B cell (primary cell): Measurements from ENCODE around the gene PRAF2. TPM values are rescaled to one million over a fixed set of nuclear protein-coding genes. Genes with fewer than 3 reads are reported as not detected.

Source experiments
- ATAC-seq: fragments of 200-7000 bp; cut with Tn5 transposase; one replicate; pipeline ENCODE4 v1.10.0; 2021; ENCODE audit warnings: low read depth, mild to moderate bottlenecking, moderate number of reproducible peaks, moderate library complexity
- CTCF ChIA-PET: fragments of 350-600 bp; sonication (Branson Sonifier 250); formaldehyde crosslinking; loops from one replicate; lab custom pipeline; 2021; ENCODE audit warnings: antibody characterized with exemption, inconsistent platforms; lab: Charles Lee
- POLR2A ChIA-PET: fragments of 350-600 bp; sonication (Branson Sonifier 250); formaldehyde crosslinking; loops from one replicate; lab custom pipeline; 2021; ENCODE audit warnings: antibody characterized with exemption; lab: Charles Lee
- DNase-seq: peaks from one replicate; pipeline ENCODE4 v3.0.0; 2013
- H2AFZ ChIP-seq: 2 replicates; pipeline ENCODE4 v1.6.1; 2012; ENCODE audit warnings: mild to moderate bottlenecking, low read depth, low read length; ENCODE audit not compliant: insufficient read depth, poor library complexity, severe bottlenecking
- H3K27ac ChIP-seq, 2 donors: 1 replicate in 1 of 2; 2 replicates in 1 of 2; pipeline ENCODE4 v1.5.1; 2012 to 2013; ENCODE audit warnings: low read length in 2 of 2, mild to moderate bottlenecking in 2 of 2, moderate library complexity in 1 of 2
- H3K27me3 ChIP-seq, 4 experiments: fragments of 200-600 bp in 1 of 4; sonication (generic) in 1 of 4; replicated peaks in 1 of 4; 1 replicate in 2 of 4; 2 replicates in 2 of 4; pipeline versions ENCODE4 v1.6.1 to v1.7.0; 2013 to 2016; ENCODE audit warnings: low read length in 3 of 4, mild to moderate bottlenecking in 2 of 4, mixed read lengths in 1 of 4, moderate library complexity in 1 of 4; ENCODE audit not compliant: insufficient read depth in 4 of 4, control insufficient read depth in 3 of 4; ENCODE audit errors: control extremely low read depth in 1 of 4
- H3K36me3 ChIP-seq, 2 experiments: replicated peaks in 1 of 2; 1 replicate in 1 of 2; 2 replicates in 1 of 2; pipeline versions ENCODE4 v1.6.1 to v1.7.1; 2013; ENCODE audit warnings: low read length in 1 of 2; ENCODE audit not compliant: insufficient read depth in 2 of 2, control insufficient read depth in 1 of 2; ENCODE audit errors: control extremely low read depth in 1 of 2, extremely low read depth in 1 of 2
- H3K4me1 ChIP-seq, 2 donors: fragments of 200-600 bp in 1 of 2; sonication (generic) in 1 of 2; 1 replicate in 1 of 2; 2 replicates in 1 of 2; pipeline versions ENCODE4 v1.5.1 to v1.6.1; 2013 to 2017; ENCODE audit warnings: low read length in 2 of 2; ENCODE audit not compliant: control insufficient read depth in 2 of 2, insufficient read depth in 2 of 2
- H3K4me2 ChIP-seq: replicated peaks from 2 replicates; pipeline ENCODE3; 2012; ENCODE audit warnings: mild to moderate bottlenecking, low read depth, low read length; ENCODE audit not compliant: poor library complexity, severe bottlenecking
- H3K4me3 ChIP-seq, 5 experiments: fragments of 200-600 bp in 1 of 5; sonication (generic) in 1 of 5; 1 replicate in 3 of 5; 2 replicates in 2 of 5; pipeline versions ENCODE4 v1.5.1 to v1.7.0; 2011 to 2016; ENCODE audit warnings: low read length in 4 of 5, mild to moderate bottlenecking in 4 of 5, low read depth in 2 of 5, control low read depth in 1 of 5, moderate library complexity in 1 of 5; ENCODE audit not compliant: insufficient read depth in 1 of 5; ENCODE audit errors: control extremely low read depth in 1 of 5, extremely low read depth in 1 of 5
- H3K79me2 ChIP-seq: fragments of 200-600 bp; sonication (generic); one replicate; pipeline ENCODE4 v1.6.0; 2016; ENCODE audit warnings: low read length; ENCODE audit not compliant: control insufficient read depth, insufficient read depth
- H3K9ac ChIP-seq: fragments of 200-600 bp; sonication (generic); 2 replicates; pipeline ENCODE4 v1.6.1; 2017; ENCODE audit warnings: mild to moderate bottlenecking, low read length, moderate library complexity
- H3K9me3 ChIP-seq, 3 donors: one replicate each; pipeline versions ENCODE4 v1.6.1 to v1.7.1; 2013; ENCODE audit warnings: low read length in 2 of 3; ENCODE audit not compliant: control insufficient read depth in 2 of 3, insufficient read depth in 1 of 3; ENCODE audit errors: control extremely low read depth in 1 of 3
- H4K20me1 ChIP-seq: 2 replicates; pipeline ENCODE4 v1.6.0; 2012; ENCODE audit warnings: mild to moderate bottlenecking, low read length; ENCODE audit not compliant: insufficient read depth, control insufficient read depth, poor library complexity, severe bottlenecking
- H3K27ac Mint-ChIP-seq: one replicate; pipeline ENCODE4 v1.8.0; 2021; ENCODE audit warnings: mixed read lengths
- H3K27me3 Mint-ChIP-seq: one replicate; pipeline ENCODE4 v1.8.0; 2021; ENCODE audit warnings: mixed read lengths
- H3K4me1 Mint-ChIP-seq: one replicate; pipeline ENCODE4 v1.8.0; 2021; ENCODE audit warnings: mixed read lengths
- H3K4me3 Mint-ChIP-seq: one replicate; pipeline ENCODE4 v1.8.0; 2021; ENCODE audit warnings: mixed read lengths
- H3K9me3 Mint-ChIP-seq: one replicate; pipeline ENCODE4 v1.8.0; 2022; ENCODE audit warnings: mixed read lengths; ENCODE audit not compliant: insufficient read depth
- CTCF ChIP-seq: fragments of 200-600 bp; IDR thresholded peaks from one replicate; pipeline ENCODE4 v1.8.0; 2022; ENCODE audit warnings: antibody characterized with exemption, mild to moderate bottlenecking
- EZH2 ChIP-seq: IDR thresholded peaks from 2 replicates; pipeline ENCODE4 v1.6.1; 2012; ENCODE audit warnings: borderline replicate concordance, low read depth, mild to moderate bottlenecking, moderate library complexity, low read length; ENCODE audit not compliant: insufficient read depth, poor library complexity, severe bottlenecking
- WGBS: methylation state at CpG from one replicate; pipeline ENCODE4 v1.1.5; 2013; ENCODE audit warnings: missing lambda C conversion rate; ENCODE audit not compliant: insufficient coverage; 5-methylcytosine and 5-hydroxymethylcytosine counted together
- intact Hi-C: fragments of 100-400 bp; cut with micrococcal nuclease; formaldehyde crosslinking; loops from one replicate; pipeline ENCODE4 v1.10.0; 2022
- polyA plus RNA-seq: library from polyadenylated mRNA; depleted of rRNA; stranded (reverse); fragments of >200 nt; gene quantifications from 2 replicates; pipeline ENCODE4 v1.2.3, GENCODE V29; 2012
- total RNA-seq, 2 donors: library from RNA; stranded (reverse); fragments of 120-200 nt in 1 of 2; gene quantifications; 1 replicate in 1 of 2; 2 replicates in 1 of 2; pipeline versions ENCODE4 v1.2.3 to v1.2.4, GENCODE V29; 2013 to 2022

Gene PRAF2
- total and polyA plus RNA-seq, 2 donors (not counting 1 experiment from before 2014, with no cell fraction given) = 19.0 to 19.4 TPM

- intact Hi-C loops = no loop called here
- Histone ChIP-seq H2AFZ (no peak overlapping the region), H3K4me1 (no peaks in the 10 kb centered on the region), H3K9me3 (no peaks in the 10 kb centered on the region), H4K20me1 (no peaks in the 10 kb centered on the region), H3K36me3 (peaks cover 0 to 15% of the 10 kb centered on the region in 2 experiments), H3K4me3 (no peak overlapping the region), H3K27ac (no peak overlapping the region), H3K79me2 (no peaks in the 10 kb centered on the region), H3K27me3 (no peaks in the 10 kb centered on the region), H3K4me2 (no peak overlapping the region), H3K9ac (no peak overlapping the region)
- no peak overlapping the region for H3K27ac Mint-ChIP-seq
- TF ChIP-seq CTCF = no peak
- no peak for TF ChIP-seq EZH2
- H3K9me3 Mint-ChIP-seq = no peaks in the 10 kb centered on the region
- ATAC-seq (no peak), DNase-seq (no peak)
- no peaks in the 10 kb centered on the region for H3K27me3 Mint-ChIP-seq
- H3K4me3 Mint-ChIP-seq = no peak overlapping the region
- POLR2A ChIA-PET = no interaction called here
- WGBS = 100% methylated on average over 1 of the region's 3 CpGs
- CTCF ChIA-PET = no interaction called here
- no peaks in the 10 kb centered on the region for H3K4me1 Mint-ChIP-seq
Measured at GRCh38 chrX:49110417-49110816, 36.6 kb upstream of the PRAF2 start.

GRCh38 chrX:49108641-49109040 is 34.8 kb upstream of the PRAF2 start:
- Histone ChIP-seq H3K9ac (no peak overlapping the region), H3K4me3 (no peak overlapping the region), H3K4me1 (no peaks in the 10 kb centered on the region), H3K27ac (no peak overlapping the region), H3K4me2 (no peak overlapping the region), H3K9me3 (no peaks in the 10 kb centered on the region), H3K36me3 (peaks cover 0 to 8% of the 10 kb centered on the region in 2 experiments), H3K27me3 (no peaks in the 10 kb centered on the region), H2AFZ (no peak overlapping the region), H3K79me2 (no peaks in the 10 kb centered on the region), H4K20me1 (no peaks in the 10 kb centered on the region)
- WGBS = no CpG with 5 or more reads among the region's 2 CpGs
- ChIA-PET POLR2A (no interaction called here), CTCF (no interaction called here)
- DNase-seq (no peak), ATAC-seq (no peak)
- Mint-ChIP-seq H3K27me3 (no peaks in the 10 kb centered on the region), H3K4me1 (no peaks in the 10 kb centered on the region), H3K4me3 (no peak overlapping the region), H3K27ac (no peak overlapping the region), H3K9me3 (no peaks in the 10 kb centered on the region)
- no peak for TF ChIP-seq EZH2
- TF ChIP-seq CTCF = no peak
- intact Hi-C loops = loop anchor here (10.0 kb wide), 1 partner anchor 214 kb away; the partner anchor contains the start of genes PQBP1 and TIMM17B
